ENCODE measurements around the gene ARHGEF6.

The ARHGEF6 gene

GRCh38 chrX:136731207-136731782 lies 49.4 kb downstream of the ARHGEF6 start:
- Histone ChIP-seq H3K27me3 (replicated peaks in 2 of 5; ENCODE audit: control insufficient read depth in 4 of 5, insufficient read depth in 5 of 5, low read length in 4 of 5) (no peaks in the 10 kb centered on the region), H3K27ac (ENCODE audit: insufficient read depth in 1 of 2, low read depth in 1 of 2, low read length in 2 of 2, poor library complexity in 1 of 2, severe bottlenecking in 2 of 2) (no peak overlapping the region), H3K4me3 (ENCODE audit: control insufficient read depth in 1 of 7, extremely low read depth in 1 of 7, insufficient read depth in 4 of 7, low read depth in 2 of 7, low read length in 6 of 7) (no peak overlapping the region), H3K9me3 (ENCODE audit: control extremely low read depth in 1 of 5, control insufficient read depth in 4 of 5, insufficient read depth in 2 of 5, low read depth in 1 of 5, low read length in 4 of 5) (no peaks in the 10 kb centered on the region), H3K36me3 (ENCODE audit: control insufficient read depth in 4 of 4, insufficient read depth in 4 of 4, low read length in 3 of 4) (peaks cover 0 to 14% (median 8%) of the 10 kb centered on the region in 4 experiments), H3K4me1 (ENCODE audit: control extremely low read depth in 1 of 4, control insufficient read depth in 4 of 4, insufficient read depth in 4 of 4, low read length in 3 of 4) (peaks cover 0 to 10% (median 8%) of the 10 kb centered on the region in 4 experiments)
- DNase-seq, result no peak
- ChIA-PET POLR2A (no interaction called here), CTCF (interaction anchor here (1.3 kb wide), 1 partner anchor 9 kb away, joined by 3 read pairs; no protein-coding TSS in a partner anchor)
- WGBS (ENCODE audit: insufficient coverage), result 71% methylated on average over 2 of the region's 5 CpGs

- Histone ChIP-seq H3K4me1 (ENCODE audit: control extremely low read depth in 1 of 4, control insufficient read depth in 4 of 4, insufficient read depth in 4 of 4, low read length in 3 of 4) (peaks cover 0 to 3% (median 0%) of the 10 kb centered on the region in 4 experiments), H3K9me3 (ENCODE audit: control extremely low read depth in 1 of 5, control insufficient read depth in 4 of 5, insufficient read depth in 2 of 5, low read depth in 1 of 5, low read length in 4 of 5) (no peaks in the 10 kb centered on the region), H3K27me3 (replicated peaks in 2 of 5; ENCODE audit: control insufficient read depth in 4 of 5, insufficient read depth in 5 of 5, low read length in 4 of 5) (no peaks in the 10 kb centered on the region), H3K36me3 (ENCODE audit: control insufficient read depth in 4 of 4, insufficient read depth in 4 of 4, low read length in 3 of 4) (peaks cover 0 to 15% (median 6%) of the 10 kb centered on the region in 4 experiments), H3K27ac (ENCODE audit: insufficient read depth in 1 of 2, low read depth in 1 of 2, low read length in 2 of 2, poor library complexity in 1 of 2, severe bottlenecking in 2 of 2) (no peak overlapping the region), H3K4me3 (ENCODE audit: control insufficient read depth in 1 of 7, extremely low read depth in 1 of 7, insufficient read depth in 4 of 7, low read depth in 2 of 7, low read length in 6 of 7) (no peak overlapping the region)
- ChIA-PET CTCF (interaction anchor here (0.9 to 3.2 kb wide), 5 partner anchors 15 to 143 kb away, joined by 3 to 20 read pairs (median 4); no protein-coding TSS in a partner anchor), POLR2A (no interaction called here)
- no peak for DNase-seq
- WGBS (ENCODE audit: insufficient coverage), result no CpG with 5 or more reads among the region's 1 CpG
Measured at GRCh38 chrX:136728393-136728792, 52.3 kb downstream of the ARHGEF6 start.

GRCh38 chrX:136725441-136726104 lies 55.2 kb downstream of the ARHGEF6 start:
- Histone ChIP-seq H3K27me3 (replicated peaks in 2 of 5; ENCODE audit: control insufficient read depth in 4 of 5, insufficient read depth in 5 of 5, low read length in 4 of 5) (no peaks in the 10 kb centered on the region), H3K36me3 (ENCODE audit: control insufficient read depth in 4 of 4, insufficient read depth in 4 of 4, low read length in 3 of 4) (peaks cover 0 to 16% (median 5%) of the 10 kb centered on the region in 4 experiments), H3K4me3 (ENCODE audit: control insufficient read depth in 1 of 7, extremely low read depth in 1 of 7, insufficient read depth in 4 of 7, low read depth in 2 of 7, low read length in 6 of 7) (no peak overlapping the region), H3K4me1 (ENCODE audit: control extremely low read depth in 1 of 4, control insufficient read depth in 4 of 4, insufficient read depth in 4 of 4, low read length in 3 of 4) (peaks cover 0 to 3% (median 0%) of the 10 kb centered on the region in 4 experiments), H3K9me3 (ENCODE audit: control extremely low read depth in 1 of 5, control insufficient read depth in 4 of 5, insufficient read depth in 2 of 5, low read depth in 1 of 5, low read length in 4 of 5) (peaks cover 0 to 3% (median 0%) of the 10 kb centered on the region in 5 experiments), H3K27ac (ENCODE audit: insufficient read depth in 1 of 2, low read depth in 1 of 2, low read length in 2 of 2, poor library complexity in 1 of 2, severe bottlenecking in 2 of 2) (peak overlapping the region in 1 of 2 experiments; percentile 14)
- POLR2A ChIA-PET, result no interaction called here
- CTCF ChIA-PET, result interaction anchor here (0.8 to 3.2 kb wide), 3 partner anchors 8 to 14 kb away, joined by 3 to 20 read pairs (median 7); no protein-coding TSS in a partner anchor
- no peak for DNase-seq

- CTCF ChIA-PET, result interaction anchor here (1.0 kb wide), 1 partner anchor 8 kb away, joined by 3 read pairs; no protein-coding TSS in a partner anchor
- no CpG with 5 or more reads among the region's 2 CpGs for WGBS (ENCODE audit: insufficient coverage)
- peaks cover 0 to 33% (median 17%) of the 10 kb centered on the region in 4 experiments for H3K4me1 ChIP-seq (ENCODE audit: control extremely low read depth in 1 of 4, control insufficient read depth in 4 of 4, insufficient read depth in 4 of 4, low read length in 3 of 4)
- H3K36me3 ChIP-seq (ENCODE audit: control insufficient read depth in 4 of 4, insufficient read depth in 4 of 4, low read length in 3 of 4), result peaks cover 0 to 11% (median 6%) of the 10 kb centered on the region in 4 experiments
- H3K27ac ChIP-seq (ENCODE audit: insufficient read depth in 1 of 2, low read depth in 1 of 2, low read length in 2 of 2, poor library complexity in 1 of 2, severe bottlenecking in 2 of 2), result no peak overlapping the region
- peaks cover 0 to 3% (median 0%) of the 10 kb centered on the region in 5 experiments for H3K9me3 ChIP-seq (ENCODE audit: control extremely low read depth in 1 of 5, control insufficient read depth in 4 of 5, insufficient read depth in 2 of 5, low read depth in 1 of 5, low read length in 4 of 5)
- no peaks in the 10 kb centered on the region for H3K27me3 ChIP-seq (replicated peaks in 2 of 5; ENCODE audit: control insufficient read depth in 4 of 5, insufficient read depth in 5 of 5, low read length in 4 of 5)
- no peak overlapping the region for H3K4me3 ChIP-seq (ENCODE audit: control insufficient read depth in 1 of 7, extremely low read depth in 1 of 7, insufficient read depth in 4 of 7, low read depth in 2 of 7, low read length in 6 of 7)
- DNase-seq, result no peak
- POLR2A ChIA-PET, result no interaction called here
Measured at GRCh38 chrX:136718091-136718490, 62.6 kb downstream of the ARHGEF6 start.

- Histone ChIP-seq H3K9me3 (ENCODE audit: control extremely low read depth in 1 of 5, control insufficient read depth in 4 of 5, insufficient read depth in 2 of 5, low read depth in 1 of 5, low read length in 4 of 5) (no peaks in the 10 kb centered on the region), H3K27ac (ENCODE audit: insufficient read depth in 1 of 2, low read depth in 1 of 2, low read length in 2 of 2, poor library complexity in 1 of 2, severe bottlenecking in 2 of 2) (peak overlapping the region; percentile 2 to 67), H3K36me3 (ENCODE audit: control insufficient read depth in 4 of 4, insufficient read depth in 4 of 4, low read length in 3 of 4) (peaks cover 0 to 4% (median 2%) of the 10 kb centered on the region in 4 experiments), H3K27me3 (replicated peaks in 2 of 5; ENCODE audit: control insufficient read depth in 4 of 5, insufficient read depth in 5 of 5, low read length in 4 of 5) (no peaks in the 10 kb centered on the region), H3K4me1 (ENCODE audit: control extremely low read depth in 1 of 4, control insufficient read depth in 4 of 4, insufficient read depth in 4 of 4, low read length in 3 of 4) (peaks cover 0 to 49% (median 21%) of the 10 kb centered on the region in 4 experiments), H3K4me3 (ENCODE audit: control insufficient read depth in 1 of 7, extremely low read depth in 1 of 7, insufficient read depth in 4 of 7, low read depth in 2 of 7, low read length in 6 of 7) (peak overlapping the region in 4 of 7 experiments; percentile 3 to 58 (median 38))
- ChIA-PET CTCF (interaction anchor here (1.1 to 2.8 kb wide), 3 partner anchors 9 to 211 kb away, joined by 3 to 12 read pairs (median 6); no protein-coding TSS in a partner anchor), POLR2A (no interaction called here)
- WGBS (ENCODE audit: insufficient coverage), result 36% methylated on average over 2 of the region's 6 CpGs
- DNase-seq, result peak in 2 of 3 donors; percentile 32 to 48
Measured at GRCh38 chrX:136714626-136715599, 65.8 kb downstream of the ARHGEF6 start.

GRCh38 chrX:136712650-136713310 lies 68.0 kb downstream of the ARHGEF6 start:
- H3K4me3 ChIP-seq (ENCODE audit: control insufficient read depth in 1 of 7, extremely low read depth in 1 of 7, insufficient read depth in 4 of 7, low read depth in 2 of 7, low read length in 6 of 7), result no peak overlapping the region
- ChIA-PET CTCF (interaction anchor here (1.1 to 3.4 kb wide), 3 partner anchors 11 to 34 kb away, joined by 3 to 20 read pairs (median 7); no protein-coding TSS in a partner anchor), POLR2A (no interaction called here)
- H3K4me1 ChIP-seq (ENCODE audit: control extremely low read depth in 1 of 4, control insufficient read depth in 4 of 4, insufficient read depth in 4 of 4, low read length in 3 of 4), result peaks cover 0 to 52% (median 21%) of the 10 kb centered on the region in 4 experiments
- H3K36me3 ChIP-seq (ENCODE audit: control insufficient read depth in 4 of 4, insufficient read depth in 4 of 4, low read length in 3 of 4), result peaks cover 0 to 5% (median 3%) of the 10 kb centered on the region in 4 experiments
- no peak for DNase-seq
- H3K27ac ChIP-seq (ENCODE audit: insufficient read depth in 1 of 2, low read depth in 1 of 2, low read length in 2 of 2, poor library complexity in 1 of 2, severe bottlenecking in 2 of 2), result no peak overlapping the region
- H3K9me3 ChIP-seq (ENCODE audit: control extremely low read depth in 1 of 5, control insufficient read depth in 4 of 5, insufficient read depth in 2 of 5, low read depth in 1 of 5, low read length in 4 of 5), result no peaks in the 10 kb centered on the region
- H3K27me3 ChIP-seq (replicated peaks in 2 of 5; ENCODE audit: control insufficient read depth in 4 of 5, insufficient read depth in 5 of 5, low read length in 4 of 5), result no peaks in the 10 kb centered on the region

All from common myeloid progenitor, CD34-positive (primary cell).